G401.6 (cell line): ENCODE results near the gene PRDM11.

Experiments
- FAIRE-seq: peaks from 2 replicates; lab custom pipeline; 2012; peaks lifted over from hg19 to GRCh38; lab: Jason Lieb, UNC

PRDM11 gene

DNA sequence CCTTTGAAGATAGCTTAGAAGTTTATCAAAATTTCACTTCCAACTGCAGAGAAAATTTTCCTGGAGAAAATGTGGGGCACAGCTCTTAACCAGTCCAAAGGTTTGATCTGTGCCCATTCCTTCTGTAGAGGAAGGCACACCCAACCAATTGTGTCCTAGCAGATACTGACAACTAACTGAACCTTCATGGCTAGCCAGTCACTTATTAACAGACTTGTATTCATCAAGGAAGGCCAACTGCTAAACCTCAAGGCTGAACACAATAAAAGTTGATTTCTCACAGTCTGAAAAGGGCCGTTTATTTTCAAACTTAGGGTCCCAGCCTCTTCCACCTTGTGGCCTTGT, 120.2 kb downstream of the PRDM11 start:
- no peak for FAIRE-seq

DNA sequence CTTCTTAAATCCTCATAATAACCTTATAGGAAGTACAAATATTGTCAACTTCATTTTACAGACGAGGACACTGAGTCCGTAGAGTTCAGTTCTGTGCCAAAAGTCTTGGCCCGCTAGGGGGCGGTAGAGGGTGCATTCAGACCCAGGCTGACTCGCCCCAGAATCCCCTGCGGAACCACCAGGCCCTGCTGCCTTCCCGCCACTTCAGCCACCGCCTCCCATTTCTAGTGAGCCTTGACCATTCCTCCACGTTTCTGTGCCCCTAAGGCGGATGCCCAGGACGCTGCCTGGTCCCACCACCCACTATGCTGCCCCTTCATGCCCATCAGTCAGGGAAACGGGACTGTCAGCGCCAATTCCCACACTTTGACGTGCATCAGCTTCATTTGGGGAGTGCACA, 120.6 kb downstream of the PRDM11 start:
- no peak for FAIRE-seq

DNA sequence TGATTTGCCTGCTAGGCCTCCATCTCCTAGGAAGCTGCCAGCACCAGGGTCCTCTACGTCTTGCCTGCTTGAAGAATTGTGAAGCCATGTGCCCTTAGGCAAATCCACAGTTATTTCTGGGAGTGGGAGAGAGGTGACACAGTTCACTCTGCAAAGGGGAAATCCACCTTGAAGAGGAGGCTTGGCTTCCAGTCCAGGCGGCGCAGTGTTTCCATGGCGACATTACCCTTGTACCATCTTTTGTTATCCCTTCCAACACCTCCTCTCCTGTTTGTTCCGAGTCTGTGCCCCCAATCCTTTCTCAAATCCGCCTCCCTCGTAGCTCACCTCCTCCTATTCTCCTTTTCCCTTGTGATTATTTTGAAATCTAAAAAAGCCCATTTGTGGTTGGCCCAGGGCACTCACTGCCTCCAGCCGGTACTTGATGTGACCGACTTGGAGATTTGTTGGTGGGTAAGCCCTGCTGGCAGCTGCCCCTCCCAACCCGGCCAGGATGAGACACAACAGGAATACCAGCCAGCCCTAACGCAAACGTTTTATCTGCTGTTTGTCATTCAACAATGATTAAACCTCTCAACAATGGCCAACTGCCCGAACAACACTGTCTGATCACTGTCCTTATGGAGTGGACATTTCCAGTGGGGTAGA, 121.3 kb downstream of the PRDM11 start:
- FAIRE-seq = no peak

- no peak for FAIRE-seq
Measured at GRCh38 chr11:45269678-45270077, 123.2 kb downstream of the PRDM11 start.

DNA sequence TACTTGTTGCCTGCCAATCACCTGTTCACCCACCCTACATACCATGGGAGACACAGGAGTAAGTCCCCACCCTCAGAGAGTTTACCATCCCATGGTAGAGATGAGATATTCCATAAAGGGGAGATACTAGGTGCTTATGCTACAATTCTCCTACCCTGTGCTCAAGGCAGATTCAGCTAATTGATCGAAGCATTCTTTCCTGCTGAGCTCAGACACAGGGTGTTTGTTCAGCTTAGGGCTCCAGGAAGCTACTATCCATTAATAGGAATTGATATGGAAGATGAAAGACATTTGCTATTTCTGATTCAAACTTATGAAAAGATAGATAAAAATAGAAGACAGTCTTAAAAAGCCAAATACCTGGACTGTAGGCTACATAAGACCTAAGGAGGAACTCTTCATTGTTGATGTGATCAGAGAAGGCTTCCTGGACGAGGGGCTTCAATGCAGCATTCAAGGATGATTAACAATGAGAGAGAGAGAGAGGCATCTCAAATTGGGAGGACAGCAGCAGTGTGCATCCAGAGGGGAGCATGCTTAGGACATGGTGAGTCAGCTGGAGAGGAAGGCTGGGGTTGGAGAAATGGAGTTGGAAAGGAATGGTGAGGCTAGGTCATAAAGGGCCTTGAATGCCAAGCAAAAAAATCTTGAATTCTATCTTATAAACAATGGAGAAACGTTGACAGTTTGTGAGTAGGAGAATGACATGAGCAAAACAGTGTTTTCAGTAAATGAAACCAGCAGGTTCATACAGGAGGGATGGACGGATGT, 124.7 kb downstream of the PRDM11 start:
- no peak for FAIRE-seq

DNA sequence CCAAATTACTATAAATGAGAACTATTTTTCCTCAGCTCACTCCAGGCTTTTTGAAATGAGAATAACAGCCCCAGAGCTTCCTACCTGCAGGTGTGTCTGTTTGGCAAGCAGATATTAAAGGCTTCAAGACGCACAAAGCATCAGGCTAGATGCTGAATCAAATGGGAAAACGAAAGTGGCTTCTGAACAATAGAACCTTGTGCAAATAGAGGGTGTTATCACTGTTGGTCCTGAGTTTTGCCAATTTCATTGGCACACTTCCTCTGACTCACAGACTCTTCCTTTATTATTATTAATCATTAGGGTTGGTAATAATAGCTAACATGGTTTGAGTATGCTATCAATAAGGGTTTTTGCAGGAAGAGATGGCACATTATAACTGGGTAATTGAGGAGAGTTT, 126.3 kb downstream of the PRDM11 start:
- FAIRE-seq = no peak

- no peak for FAIRE-seq
Measured at GRCh38 chr11:45273509-45273908, 127.1 kb downstream of the PRDM11 start.

GRCh38 chr11:45274206-45274605, 127.8 kb downstream of the PRDM11 start:
- FAIRE-seq = no peak

- no peak for FAIRE-seq
Measured at GRCh38 chr11:45275828-45276227, 129.4 kb downstream of the PRDM11 start.

DNA sequence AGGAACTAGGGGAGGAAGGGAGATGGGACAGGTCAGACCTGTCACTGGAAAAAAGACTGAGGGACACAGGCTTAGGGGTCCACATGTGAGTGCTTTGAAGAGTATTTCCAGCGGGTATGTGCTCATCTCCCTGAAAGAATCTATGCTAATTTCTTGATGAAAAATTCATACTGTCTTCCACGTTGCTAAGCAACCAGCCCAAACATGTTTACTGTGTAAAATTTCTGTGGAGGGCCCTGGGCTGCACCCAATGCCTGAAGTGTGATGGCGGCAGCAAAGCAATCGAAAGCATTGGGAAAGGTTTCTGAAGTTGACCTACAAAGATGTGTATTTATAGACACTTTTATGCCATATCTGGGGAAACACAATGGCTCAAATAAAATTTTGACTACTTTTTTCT, 132.3 kb downstream of the PRDM11 start:
- FAIRE-seq = no peak

- no peak for FAIRE-seq
Measured at GRCh38 chr11:45279645-45280044, 133.2 kb downstream of the PRDM11 start.

- FAIRE-seq = no peak
Measured at GRCh38 chr11:45280449-45280848, 134.0 kb downstream of the PRDM11 start.

DNA sequence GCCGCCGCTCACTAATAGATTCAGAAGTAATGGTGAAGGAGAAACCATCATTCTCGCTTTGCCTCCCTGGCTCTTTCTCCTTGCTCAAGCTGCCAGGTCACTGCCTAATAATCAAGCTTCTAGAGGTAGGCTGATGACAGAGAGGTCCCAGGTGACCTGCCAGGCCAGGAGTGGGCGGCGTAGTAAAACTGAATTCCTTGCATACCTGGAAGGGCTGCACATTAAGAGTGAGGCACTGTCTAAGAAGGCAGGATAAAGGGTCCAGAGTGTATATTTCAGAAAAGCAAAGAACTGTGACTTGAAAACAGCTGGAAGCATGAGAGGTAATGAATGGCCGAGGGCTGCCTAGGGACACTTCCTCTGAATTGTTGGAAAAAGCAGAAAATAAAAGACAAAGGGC, 135.6 kb downstream of the PRDM11 start:
- no peak for FAIRE-seq
